ENCODE measurements around the gene CARS1. TPM values are rescaled to one million over a fixed set of nuclear protein-coding genes. Genes with fewer than 3 reads are reported as not detected.
"Not testable (repeated sequence)": the region's sequence is repeated elsewhere in the genome, so short reads cannot be mapped to it uniquely, and the experiment has no call there.

CARS1 gene
- polyA plus RNA-seq, 12 donors: 10.0 to 26.9 (median 21.0) TPM; not detected in 1

- DNase-seq: no peak
These were observed 33.1 kb upstream of the CARS1 start for GRCh38 chr11:3090096-3090901.

DNA sequence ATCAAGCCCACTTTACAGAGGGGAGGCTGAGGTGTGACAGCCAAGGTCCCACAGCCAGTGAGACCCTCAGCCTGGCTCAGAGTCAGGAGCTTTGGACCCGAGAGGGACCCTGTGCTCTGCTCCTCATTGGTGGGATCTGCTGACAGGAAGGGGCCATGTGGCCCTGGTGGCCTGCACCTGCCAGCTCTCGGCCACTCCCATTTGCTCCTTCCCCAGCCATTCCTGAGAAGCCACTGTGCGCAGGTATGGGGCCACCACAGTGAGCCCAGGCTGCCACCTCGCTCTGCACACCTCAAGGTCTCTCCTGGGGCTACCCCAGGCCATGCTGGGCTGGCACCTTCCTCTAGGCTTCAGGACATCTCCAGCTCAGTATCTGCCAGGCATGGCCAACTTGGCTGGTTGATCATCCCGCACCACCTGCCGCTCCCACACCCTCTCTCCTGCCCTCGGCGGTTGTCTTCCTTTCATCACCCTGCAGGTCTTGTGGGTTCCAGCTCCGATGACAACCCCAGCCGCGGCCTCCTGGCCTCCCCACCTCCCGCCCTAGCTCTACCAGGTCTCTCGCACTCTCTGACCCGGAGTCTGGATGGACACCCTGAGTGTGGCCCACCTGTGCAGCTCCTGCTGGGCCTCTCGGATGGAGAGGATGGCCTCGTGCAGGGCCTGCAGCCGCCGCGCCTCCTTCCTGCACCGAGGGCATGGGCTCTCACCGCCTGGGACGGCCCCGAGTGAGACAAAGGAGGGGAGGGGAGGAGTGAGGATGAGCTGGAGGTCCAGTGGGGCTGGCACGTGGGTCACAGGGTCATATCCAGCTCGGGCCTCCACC, 32.2 kb upstream of the CARS1 start:
- no peak for DNase-seq

GRCh38 chr11:3088806-3089205, 31.6 kb upstream of the CARS1 start:
- DNase-seq: no peak

DNA sequence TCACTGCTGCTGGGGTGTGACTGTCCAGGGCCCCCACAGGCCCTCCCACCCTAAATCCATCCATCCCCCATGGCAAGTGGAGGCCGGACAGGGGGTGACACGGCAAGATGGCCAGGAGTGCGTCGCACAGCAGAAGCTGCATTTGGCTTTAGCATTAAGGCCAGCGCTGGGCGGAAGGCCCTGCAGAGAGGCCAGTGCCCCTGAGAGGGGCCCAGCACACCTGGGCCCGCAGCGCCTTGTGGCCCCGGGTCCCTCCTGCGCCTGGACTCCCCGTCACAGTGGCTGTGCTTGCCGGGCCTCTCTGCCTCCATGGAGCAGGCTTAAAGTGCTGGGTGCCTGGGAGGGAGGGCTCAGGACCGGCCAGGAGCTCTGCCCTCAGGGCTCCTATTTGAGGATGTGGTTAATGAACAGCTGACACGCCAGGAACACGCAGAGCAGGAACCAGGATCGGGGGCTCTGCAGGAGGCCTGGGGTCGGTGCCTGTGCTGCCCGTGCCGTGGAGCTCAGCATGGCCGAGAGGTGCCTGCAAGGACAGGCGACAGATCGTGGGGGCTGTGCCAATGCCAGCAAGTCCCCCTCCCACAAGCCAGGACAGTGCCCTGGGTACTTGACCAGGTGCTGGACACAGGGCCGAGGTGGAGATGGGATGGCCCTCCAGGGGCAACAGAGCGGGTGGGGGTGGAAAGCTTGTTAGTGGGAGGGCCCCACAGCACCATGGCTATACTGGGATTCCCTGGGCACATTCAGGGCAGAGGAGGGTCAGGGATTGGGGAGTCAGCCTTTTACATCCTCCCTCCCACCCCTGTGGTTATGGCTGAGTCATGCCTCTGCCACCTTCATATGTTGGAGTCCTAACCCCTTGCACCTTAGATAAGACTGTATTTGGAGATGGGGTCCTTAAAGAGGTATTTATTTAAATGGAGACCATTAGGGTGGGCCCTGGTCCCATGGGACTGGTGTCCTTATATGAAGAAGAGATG, 30.9 kb upstream of the CARS1 start:
- no peak for DNase-seq

GRCh38 chr11:3087373-3087772, 30.1 kb upstream of the CARS1 start:
- no peak for DNase-seq

DNA sequence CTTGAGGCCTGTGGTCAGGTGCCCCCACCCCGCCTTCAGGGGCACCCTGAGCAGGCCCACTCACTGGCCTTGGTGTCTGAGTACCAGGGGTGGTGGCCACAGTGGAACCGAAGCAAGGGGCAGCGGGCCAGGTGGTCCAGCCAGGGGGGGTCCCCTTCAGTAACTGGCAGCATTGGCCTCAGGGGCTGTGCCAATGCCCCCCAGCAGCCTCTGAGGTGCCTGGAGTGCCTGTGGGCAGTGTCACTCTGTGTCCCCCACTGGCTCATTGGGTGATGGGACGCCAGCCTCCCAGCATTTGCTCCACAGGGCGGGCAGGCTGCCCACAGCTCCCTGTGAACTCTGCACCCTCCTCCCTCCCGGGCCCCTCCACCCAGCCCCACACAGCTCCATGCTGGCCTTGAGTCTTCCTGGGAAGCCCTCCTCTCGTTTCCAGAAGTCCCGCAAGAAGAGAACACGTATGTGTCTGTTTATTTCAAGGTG, 29.5 kb upstream of the CARS1 start:
- DNase-seq: no peak

DNA sequence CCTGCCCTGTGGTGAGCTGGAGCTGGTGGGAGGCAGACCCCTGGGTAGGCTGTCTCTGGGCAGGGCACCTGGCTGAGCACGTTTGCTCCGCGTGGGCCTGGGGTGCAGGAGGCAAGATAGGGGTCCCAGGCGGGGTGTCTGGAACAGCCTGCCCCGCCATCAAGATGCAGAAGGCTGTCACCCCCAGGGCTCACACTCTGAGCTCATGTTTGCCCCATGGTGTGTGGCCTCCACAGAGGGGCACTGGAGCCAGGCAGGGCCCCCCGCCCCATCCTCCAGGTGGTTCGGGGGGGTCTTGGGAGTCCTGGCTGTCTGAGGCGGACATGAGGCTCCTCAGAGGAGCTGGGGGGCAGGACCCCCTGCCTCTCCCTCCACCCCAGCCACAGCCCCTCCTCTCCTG, 28.9 kb upstream of the CARS1 start:
- DNase-seq: no peak

DNA sequence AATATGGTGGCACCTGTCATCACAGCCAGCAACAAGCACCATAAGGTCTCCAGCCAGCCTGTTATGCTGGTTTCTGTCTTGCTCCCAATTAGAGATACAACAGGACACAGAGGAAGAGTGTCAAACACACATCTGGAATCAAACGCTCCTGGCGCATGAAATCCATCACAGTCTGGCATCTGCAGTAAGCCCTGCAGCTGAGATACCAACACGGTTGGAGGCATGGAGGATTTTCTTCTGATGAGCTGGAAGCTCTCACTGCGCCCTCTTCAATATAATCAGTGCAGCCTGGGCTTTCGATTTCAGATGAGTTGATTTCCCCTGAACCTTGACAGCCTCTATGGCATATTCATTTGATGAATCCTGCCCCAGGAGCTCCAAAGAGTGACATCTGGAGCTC, 27.8 kb upstream of the CARS1 start:
- DNase-seq: no peak

DNA sequence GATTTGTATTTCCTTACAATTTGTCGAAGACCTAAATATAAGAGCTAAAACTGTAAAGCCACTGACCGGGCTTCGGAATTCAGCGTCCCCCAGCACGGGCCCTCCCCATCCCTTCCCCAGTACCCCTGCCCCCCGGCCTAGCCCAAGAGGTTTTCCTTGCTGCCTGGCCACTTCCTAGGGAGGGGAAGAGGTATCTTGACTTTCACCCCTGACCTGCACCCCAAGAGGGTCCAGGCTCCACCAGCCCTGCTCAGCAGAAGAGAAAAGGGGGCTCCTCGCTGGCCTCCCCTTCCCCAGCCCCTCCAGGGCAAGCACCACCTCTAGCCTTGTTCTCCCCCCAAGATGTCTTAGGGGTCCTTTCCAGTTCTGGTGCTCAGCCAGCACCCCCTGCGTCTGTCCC, 26.1 kb upstream of the CARS1 start:
- DNase-seq: no peak

DNA sequence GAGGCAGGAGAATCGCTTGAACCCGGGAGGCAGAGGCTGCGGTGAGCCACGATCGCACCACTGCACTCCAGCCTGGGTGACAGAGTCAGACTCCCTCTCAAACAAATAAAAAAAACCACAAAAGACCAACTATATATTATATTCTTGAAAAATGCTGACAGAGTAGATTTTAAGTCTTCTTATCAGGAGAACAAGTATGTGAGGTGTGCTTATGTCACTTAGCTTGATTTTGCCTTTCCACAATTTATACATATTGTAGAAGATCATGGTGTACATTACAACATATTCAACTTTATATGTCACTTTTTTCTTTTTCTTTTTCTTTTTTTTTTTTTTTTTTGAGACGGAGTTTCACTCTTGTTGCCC, 24.1 kb upstream of the CARS1 start:
- no peak for DNase-seq

GRCh38 chr11:3080733-3081385, 23.6 kb upstream of the CARS1 start:
- DNase-seq: no peak

- DNase-seq: no peak
These were observed 22.9 kb upstream of the CARS1 start for GRCh38 chr11:3080104-3080503.

DNA sequence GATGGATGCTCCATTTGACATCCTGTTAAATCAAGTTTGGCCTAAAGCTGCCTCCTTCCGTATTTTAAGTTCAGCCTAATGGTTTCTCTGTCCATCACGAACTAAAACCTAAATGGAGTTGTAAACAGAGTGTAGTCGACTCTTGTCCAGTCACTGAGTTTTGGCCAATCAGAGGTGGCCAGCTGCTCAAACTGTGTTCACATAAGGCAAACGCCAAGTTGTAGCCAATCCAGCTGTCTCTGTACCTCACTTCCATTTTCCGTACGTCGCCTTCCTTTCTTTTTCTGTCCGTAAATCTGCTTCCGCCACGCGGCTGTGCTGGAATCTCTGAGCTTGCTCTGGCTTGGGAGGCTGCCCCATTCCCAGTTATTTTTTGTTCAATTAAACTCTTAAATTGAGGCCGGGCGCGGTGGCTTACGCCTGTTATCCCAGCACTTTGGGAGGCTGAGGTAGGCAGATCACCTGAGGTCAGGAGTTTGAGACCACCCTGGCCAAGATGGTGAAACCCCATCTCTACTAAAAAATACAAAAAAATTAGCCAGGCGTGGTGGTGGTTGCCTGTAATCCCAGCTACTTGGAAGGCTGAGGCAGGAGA, 20.7 kb upstream of the CARS1 start:
- no peak for DNase-seq

DNA sequence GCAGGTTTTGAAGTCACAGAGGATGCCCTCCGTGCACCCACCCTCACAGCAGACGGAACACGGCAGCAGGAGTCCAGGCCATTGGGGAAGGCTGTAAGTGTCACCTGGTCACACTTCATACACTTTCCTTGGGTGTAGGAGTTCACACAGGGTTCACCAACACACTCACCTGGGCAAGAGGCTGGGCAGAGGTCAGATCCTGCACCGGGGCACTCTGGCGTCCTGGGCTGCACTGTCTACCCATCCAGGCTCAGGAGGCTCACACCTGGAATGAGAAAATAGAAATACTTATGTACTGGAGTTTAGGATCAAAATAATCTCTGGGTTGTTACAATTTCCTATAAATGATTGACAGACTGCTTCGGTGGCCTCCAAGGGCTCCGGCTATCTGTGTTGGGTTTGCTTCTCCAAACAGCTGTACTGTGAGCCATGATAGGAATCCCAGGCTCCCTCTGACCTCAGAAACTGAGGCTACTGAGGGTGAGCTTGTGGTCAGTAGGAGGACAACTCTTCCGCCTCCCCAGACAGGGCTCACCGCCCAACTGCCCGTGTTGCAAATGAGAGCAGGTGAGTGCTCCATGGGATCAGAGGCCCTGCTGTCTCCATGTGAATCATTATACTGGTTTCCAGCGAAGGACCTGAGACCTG, 20.1 kb upstream of the CARS1 start:
- no peak for DNase-seq

DNA sequence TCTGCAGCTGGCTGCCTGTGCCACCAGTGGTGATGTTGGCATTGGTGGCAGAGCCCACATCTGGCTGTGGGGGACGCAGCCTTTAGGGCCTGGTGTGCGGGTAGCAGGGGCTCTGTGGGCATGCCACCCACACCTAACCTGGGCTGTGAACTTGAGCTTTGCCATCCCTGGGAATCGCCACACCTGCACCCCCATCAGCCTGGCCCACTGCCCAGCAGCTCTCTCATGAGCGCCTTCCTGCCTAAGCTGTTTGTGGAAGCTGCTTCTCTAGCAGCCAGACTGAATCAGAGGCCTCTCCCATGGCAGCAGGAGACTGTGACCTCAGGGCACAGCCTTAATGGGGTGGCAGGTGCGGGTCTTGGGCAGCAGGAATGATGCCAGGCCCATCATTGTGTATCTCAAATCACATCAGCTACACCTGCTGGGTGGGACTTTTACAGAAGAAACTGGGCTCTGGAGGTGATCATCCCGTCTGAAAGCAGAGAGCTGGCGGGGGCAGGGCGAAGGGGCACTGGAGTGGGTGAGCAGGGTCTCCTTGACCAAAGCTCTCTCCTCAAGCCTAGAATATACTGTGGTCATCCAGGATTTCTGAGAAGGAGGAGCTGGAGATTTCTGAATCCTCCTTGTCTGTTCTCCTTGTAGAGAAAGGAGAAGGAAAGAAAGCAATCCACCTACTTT, 17.8 kb upstream of the CARS1 start:
- no peak for DNase-seq

GRCh38 chr11:3073029-3073435, 15.8 kb upstream of the CARS1 start:
- DNase-seq: peak; percentile 84

- no peak for DNase-seq
These were observed 12.2 kb upstream of the CARS1 start for GRCh38 chr11:3069425-3069824.

DNA sequence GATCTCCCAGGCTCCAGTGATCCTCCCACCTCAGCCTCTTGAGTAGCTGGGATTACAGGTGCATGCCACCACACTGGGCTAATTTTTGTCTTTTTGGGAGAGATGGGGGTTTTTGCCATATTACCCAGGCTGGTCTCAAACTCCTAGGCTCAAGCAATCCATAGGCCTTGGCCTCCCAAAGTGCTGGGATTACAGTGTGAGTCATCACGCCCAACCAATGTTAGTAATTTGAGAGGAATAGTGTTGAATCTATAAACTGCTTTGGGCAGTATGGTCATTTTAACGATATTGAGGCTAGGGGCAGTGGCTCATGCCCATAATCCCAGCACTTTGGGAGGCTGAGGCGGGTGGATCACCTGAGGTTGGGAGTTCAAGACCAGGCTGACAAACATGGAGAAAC, 9.1 kb upstream of the CARS1 start:
- not testable (repeated sequence) for DNase-seq

DNA sequence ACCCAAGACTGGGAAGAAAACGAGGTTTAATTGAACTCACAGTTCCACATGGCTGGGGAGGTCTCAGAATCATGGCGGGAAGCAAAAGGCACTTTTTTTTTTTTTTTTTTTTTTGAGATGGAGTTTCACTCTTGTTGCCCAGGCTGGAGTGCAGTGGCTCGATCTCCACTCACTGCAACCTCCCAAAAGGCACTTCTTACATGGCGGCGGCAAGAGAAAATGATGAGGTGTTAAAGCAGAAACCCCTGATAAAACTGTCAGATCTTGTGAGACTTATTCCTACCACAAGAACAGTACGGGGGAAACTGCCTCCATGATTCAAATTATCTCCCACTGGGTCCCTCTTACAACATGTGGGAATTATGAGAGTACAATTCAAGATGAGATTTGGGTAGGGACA, 7.5 kb upstream of the CARS1 start:
- not testable (repeated sequence) for DNase-seq

DNA sequence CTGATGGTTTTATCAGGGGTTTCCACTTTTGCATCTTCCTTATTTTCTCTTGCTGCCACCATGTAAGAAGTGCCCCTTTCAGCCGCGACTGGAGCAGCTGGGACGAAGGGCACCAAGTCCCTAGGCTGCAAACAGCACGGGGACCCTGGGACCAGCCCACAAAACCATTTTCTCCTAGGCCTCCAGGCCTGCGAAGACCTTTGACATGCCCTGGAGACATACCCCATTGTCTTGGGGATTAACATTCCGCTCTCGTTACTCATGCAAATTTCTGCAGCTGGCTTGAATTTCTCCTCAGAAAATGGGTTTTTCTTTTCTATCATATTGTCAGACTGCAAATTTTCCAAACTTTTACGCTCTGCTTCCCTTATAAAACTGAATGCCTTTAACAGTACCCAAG, 6.7 kb upstream of the CARS1 start:
- not testable (repeated sequence) for DNase-seq

Measured in muscle of arm (tissue), 12 donors.